COR-L47 (cell line): ENCODE results near the gene HIVEP1.

Source experiments
- DNase-seq: peaks from one replicate; lab custom pipeline; 2025; lab: John Stamatoyannopoulos, UW

Gene HIVEP1

GRCh38 chr6:12017876-12018401, 5.8 kb downstream of the HIVEP1 start:
- no peak for DNase-seq

GRCh38 chr6:12020187-12020791, 8.2 kb downstream of the HIVEP1 start:
- DNase-seq: no peak

GRCh38 chr6:12022481-12022880, 10.4 kb downstream of the HIVEP1 start:
- DNase-seq: no peak

GRCh38 chr6:12022953-12023388, 10.9 kb downstream of the HIVEP1 start:
- no peak for DNase-seq

GRCh38 chr6:12024216-12024615, 12.1 kb downstream of the HIVEP1 start:
- DNase-seq: no peak

- no peak for DNase-seq
Measured at GRCh38 chr6:12024699-12025434, 12.8 kb downstream of the HIVEP1 start.

GRCh38 chr6:12026120-12026519, 14.0 kb downstream of the HIVEP1 start:
- DNase-seq: no peak

- DNase-seq: no peak
Measured at GRCh38 chr6:12026833-12027232, 14.7 kb downstream of the HIVEP1 start.

GRCh38 chr6:12028213-12028612, 16.1 kb downstream of the HIVEP1 start:
- no peak for DNase-seq

GRCh38 chr6:12029979-12030737, 18.0 kb downstream of the HIVEP1 start:
- DNase-seq: no peak

GRCh38 chr6:12030993-12031550, 19.0 kb downstream of the HIVEP1 start:
- DNase-seq: no peak

GRCh38 chr6:12032783-12033573, 20.9 kb downstream of the HIVEP1 start:
- no peak for DNase-seq

- DNase-seq: no peak
Measured at GRCh38 chr6:12033770-12034169, 21.7 kb downstream of the HIVEP1 start.

GRCh38 chr6:12034349-12034748, 22.2 kb downstream of the HIVEP1 start:
- DNase-seq: no peak

- no peak for DNase-seq
Measured at GRCh38 chr6:12034837-12035236, 22.7 kb downstream of the HIVEP1 start.

- DNase-seq: no peak
Measured at GRCh38 chr6:12036766-12037165, 24.7 kb downstream of the HIVEP1 start.

GRCh38 chr6:12037798-12038197, 25.7 kb downstream of the HIVEP1 start:
- DNase-seq: no peak

GRCh38 chr6:12039540-12040459, 27.7 kb downstream of the HIVEP1 start:
- no peak for DNase-seq

GRCh38 chr6:12047304-12047703, 35.2 kb downstream of the HIVEP1 start:
- DNase-seq: no peak

- DNase-seq: no peak
Measured at GRCh38 chr6:12047792-12048432, 35.8 kb downstream of the HIVEP1 start.
